Choroid plexus epithelial cell (primary cell): Measurements from ENCODE around the gene RAD51D.
A peak's percentile ranks its signal among the peaks of the same experiment; 100 is the strongest.

Experiments
- DNase-seq: peaks from one replicate; pipeline ENCODE4 v3.0.0-alpha.2; 2010; ENCODE audit warnings: low read depth
- H3K4me3 ChIP-seq: 2 replicates; pipeline ENCODE4 v1.5.1; 2011; ENCODE audit warnings: low read depth, mild to moderate bottlenecking, control low read depth, low read length, moderate library complexity
- CTCF ChIP-seq: conservative IDR thresholded peaks from 2 replicates; pipeline ENCODE4 v1.5.1; 2011; ENCODE audit warnings: low read depth, mild to moderate bottlenecking, control low read depth, inconsistent platforms, low read length, moderate library complexity

RAD51D gene

GRCh38 chr17:35056013-35056412 lies 63.6 kb downstream of the RAD51D start:
- no peak for TF ChIP-seq CTCF

DNA sequence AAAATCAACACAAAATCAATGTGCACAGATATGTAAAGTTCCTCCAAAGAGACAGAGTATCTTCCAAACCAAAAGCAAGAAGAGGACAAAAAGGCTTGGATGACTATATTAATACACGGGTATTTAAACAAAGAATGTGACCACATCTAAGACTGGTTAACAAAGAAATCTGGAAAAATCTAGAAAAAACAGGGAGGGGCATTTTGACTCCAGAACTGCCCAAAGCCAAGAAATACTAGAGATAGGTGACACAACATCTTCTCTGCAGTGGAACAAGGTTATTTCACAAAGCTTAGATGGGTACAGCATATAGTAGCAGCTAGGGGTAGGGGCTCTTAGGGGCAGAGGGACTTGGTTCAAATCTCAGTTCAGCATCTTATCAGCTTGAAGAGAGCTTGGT lies 66.5 kb downstream of the RAD51D start:
- H3K4me3 ChIP-seq = no peak overlapping the region
- no peak for TF ChIP-seq CTCF
- no peak for DNase-seq

More at GRCh38 chr17:35056013-35056412, 63.6 kb downstream of the RAD51D start:
- no peak overlapping the region for H3K4me3 ChIP-seq
- DNase-seq = peak; percentile 34

DNA sequence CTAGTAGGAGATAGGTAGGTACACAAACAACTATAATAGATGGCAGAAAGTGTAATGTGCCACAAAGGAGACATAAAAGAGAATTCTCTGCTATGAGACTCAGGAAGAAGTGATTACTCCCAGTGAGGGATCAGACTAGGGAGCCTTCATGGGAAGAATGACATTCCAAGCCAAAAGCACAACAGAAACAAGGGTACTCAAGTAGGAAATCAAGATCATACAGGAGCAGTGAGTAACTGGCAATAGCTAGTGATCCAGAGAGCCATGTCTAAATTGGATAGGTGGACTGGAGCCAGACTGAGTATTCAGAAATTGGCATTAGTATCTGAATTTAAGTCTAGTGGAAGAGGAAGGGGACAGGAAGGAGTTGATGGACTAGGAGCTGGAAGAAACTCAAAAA lies 66.9 kb downstream of the RAD51D start:
- H3K4me3 ChIP-seq = no peak overlapping the region
- TF ChIP-seq CTCF = no peak
- DNase-seq = no peak

- TF ChIP-seq CTCF = no peak
- DNase-seq = peak; percentile 36
- H3K4me3 ChIP-seq = no peak overlapping the region
Measured at GRCh38 chr17:35052241-35052610, 67.4 kb downstream of the RAD51D start.

GRCh38 chr17:35051579-35052240 lies 68.0 kb downstream of the RAD51D start:
- no peak for TF ChIP-seq CTCF
- no peak overlapping the region for H3K4me3 ChIP-seq
- DNase-seq = peak; percentile 61

DNA sequence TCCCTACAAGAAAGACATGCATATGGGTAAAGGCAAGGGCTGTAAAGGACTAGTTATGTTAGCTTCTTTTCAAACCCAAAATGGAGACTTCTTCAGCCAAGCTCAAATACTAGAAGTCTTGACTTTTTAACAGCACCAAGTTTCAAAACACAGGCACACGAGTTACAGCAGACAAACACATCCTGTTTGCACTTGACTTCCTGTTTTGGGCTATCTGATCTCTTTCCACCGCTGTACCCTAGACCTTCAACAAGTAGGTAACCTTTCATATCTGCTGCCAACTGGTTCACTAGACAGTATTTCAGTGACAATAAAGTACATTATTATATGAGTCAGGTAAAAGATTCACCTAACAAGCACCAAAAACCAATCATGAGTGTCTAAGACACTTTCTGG lies 68.5 kb downstream of the RAD51D start:
- peak; percentile 64 for DNase-seq
- TF ChIP-seq CTCF = no peak
- H3K4me3 ChIP-seq = no peak overlapping the region

- no peak for DNase-seq
- H3K4me3 ChIP-seq = no peak overlapping the region
- TF ChIP-seq CTCF = no peak
Measured at GRCh38 chr17:35050170-35050569, 69.5 kb downstream of the RAD51D start.
